H9 (cell line): ENCODE results near the gene IFT172. TPM values are rescaled to one million over a fixed set of nuclear protein-coding genes. Genes with fewer than 3 reads are reported as not detected.
A peak's percentile ranks its signal among the peaks of the same experiment; 100 is the strongest.

Experiments
- DNase-seq: peaks from one replicate; pipeline ENCODE4 v3.0.0-alpha.2; 2017
- H2AFZ ChIP-seq: one replicate; pipeline ENCODE4 v1.6.1; 2013; ENCODE audit warnings: mild to moderate bottlenecking, low read length, control low read depth, moderate library complexity
- H2AK5ac ChIP-seq: 2 replicates; pipeline ENCODE4 v1.6.1; 2013; ENCODE audit warnings: low read length, control low read depth, mixed read lengths; ENCODE audit not compliant: insufficient read length
- H2BK120ac ChIP-seq: one replicate; pipeline ENCODE4 v1.6.1; 2013; ENCODE audit warnings: low read depth, mild to moderate bottlenecking, low read length, control low read depth, inconsistent platforms; ENCODE audit not compliant: poor library complexity, severe bottlenecking
- H2BK12ac ChIP-seq: 2 replicates; pipeline ENCODE4 v1.6.1; 2013; ENCODE audit warnings: low read length, control low read depth, mixed read lengths, low read depth; ENCODE audit not compliant: insufficient read length
- H2BK15ac ChIP-seq: 2 replicates; pipeline ENCODE4 v1.6.1; 2013; ENCODE audit warnings: low read depth, low read length, control low read depth
- H2BK20ac ChIP-seq: one replicate; pipeline ENCODE4 v1.6.1; 2013; ENCODE audit warnings: low read depth, mild to moderate bottlenecking, low read length, control low read depth, inconsistent platforms; ENCODE audit not compliant: poor library complexity, severe bottlenecking
- H2BK5ac ChIP-seq: 2 replicates; pipeline ENCODE4 v1.6.1; 2013; ENCODE audit warnings: low read length, control low read depth, mixed read lengths; ENCODE audit not compliant: insufficient read length
- H3K14ac ChIP-seq: 2 replicates; pipeline ENCODE4 v1.6.1; 2013; ENCODE audit warnings: low read length, control low read depth; ENCODE audit not compliant: insufficient read depth
- H3K18ac ChIP-seq: 2 replicates; pipeline ENCODE4 v1.6.1; 2013; ENCODE audit warnings: low read depth, mild to moderate bottlenecking, mixed read lengths, low read length, control low read depth; ENCODE audit not compliant: insufficient read length
- H3K23ac ChIP-seq: 2 replicates; pipeline ENCODE4 v1.6.1; 2013; ENCODE audit warnings: low read length, control low read depth, mixed read lengths, low read depth; ENCODE audit not compliant: insufficient read length
- H3K23me2 ChIP-seq: 2 replicates; pipeline ENCODE4 v1.6.1; 2013; ENCODE audit warnings: low read depth, mild to moderate bottlenecking, mixed read lengths, low read length, control low read depth; ENCODE audit not compliant: insufficient read length, poor library complexity, severe bottlenecking
- H3K27ac ChIP-seq: 2 replicates; pipeline ENCODE4 v1.5.1; 2013; ENCODE audit warnings: low read length, control low read depth, mixed read lengths, low read depth; ENCODE audit not compliant: insufficient read length
- H3K27me3 ChIP-seq: 2 replicates; pipeline ENCODE4 v1.6.1; 2013; ENCODE audit warnings: low read length, control low read depth, inconsistent platforms; ENCODE audit not compliant: insufficient read depth
- H3K4ac ChIP-seq: 2 replicates; pipeline ENCODE4 v1.6.1; 2013; ENCODE audit warnings: low read depth, mild to moderate bottlenecking, control low read depth, inconsistent platforms, low read length, moderate library complexity
- H3K4me1 ChIP-seq: 2 replicates; pipeline ENCODE4 v1.6.1; 2013; ENCODE audit warnings: low read length, control low read depth, inconsistent platforms; ENCODE audit not compliant: insufficient read depth
- H3K4me2 ChIP-seq: 2 replicates; pipeline ENCODE4 v1.6.1; 2013; ENCODE audit warnings: low read length, control low read depth, mixed read lengths; ENCODE audit not compliant: insufficient read length, insufficient read depth
- H3K56ac ChIP-seq: 2 replicates; pipeline ENCODE4 v1.6.1; 2013; ENCODE audit warnings: low read depth, mild to moderate bottlenecking, mixed read lengths, low read length, control low read depth; ENCODE audit not compliant: insufficient read length
- H3K79me1 ChIP-seq: 2 replicates; pipeline ENCODE4 v1.6.1; 2013; ENCODE audit warnings: low read depth, mild to moderate bottlenecking, moderate library complexity, low read length, control low read depth, inconsistent platforms; ENCODE audit not compliant: insufficient read depth, poor library complexity, severe bottlenecking
- H3K79me2 ChIP-seq: 2 replicates; pipeline ENCODE4 v1.6.1; 2013; ENCODE audit warnings: low read length, control low read depth, inconsistent platforms; ENCODE audit not compliant: insufficient read depth
- H3K9ac ChIP-seq: 2 replicates; pipeline ENCODE4 v1.6.1; 2013; ENCODE audit warnings: low read length, control low read depth, mixed read lengths; ENCODE audit not compliant: insufficient read length; ENCODE audit errors: extremely low read depth
- H3K9me3 ChIP-seq: one replicate; pipeline ENCODE4 v1.6.1; 2013; ENCODE audit warnings: low read depth, low read length, inconsistent platforms; ENCODE audit not compliant: control insufficient read depth
- H3T11ph ChIP-seq: one replicate; pipeline ENCODE4 v1.6.1; 2013; ENCODE audit warnings: mild to moderate bottlenecking, low read length, control low read depth, inconsistent platforms
- H4K20me1 ChIP-seq: one replicate; pipeline ENCODE4 v1.6.1; 2013; ENCODE audit not compliant: control insufficient read depth, insufficient read length, insufficient read depth
- H4K5ac ChIP-seq: 2 replicates; pipeline ENCODE4 v1.6.1; 2013; ENCODE audit warnings: low read depth, mild to moderate bottlenecking, mixed read lengths, low read length, control low read depth; ENCODE audit not compliant: insufficient read length
- H4K8ac ChIP-seq: replicated peaks from 2 replicates; pipeline ENCODE4 v1.6.1; 2013; ENCODE audit warnings: low read length, control low read depth, mixed read lengths, low read depth; ENCODE audit not compliant: insufficient read length
- H4K91ac ChIP-seq: 2 replicates; pipeline ENCODE4 v1.6.1; 2013; ENCODE audit warnings: low read depth, mild to moderate bottlenecking, moderate library complexity, mixed read lengths, low read length, control low read depth; ENCODE audit not compliant: insufficient read length
- H3K27ac Mint-ChIP-seq, 3 experiments: 2 replicates in 2 of 3; 3 replicates in 1 of 3; pipeline ENCODE4 v1.8.0; 2020 to 2021; ENCODE audit warnings: mixed read lengths in 3 of 3, mild to moderate bottlenecking in 1 of 3, moderate library complexity in 1 of 3
- H3K27me3 Mint-ChIP-seq: 2 replicates; pipeline ENCODE4 v1.8.0; 2021; ENCODE audit warnings: low read depth, mild to moderate bottlenecking, moderate library complexity, mixed read lengths
- H3K36me3 Mint-ChIP-seq, 3 experiments: 2 replicates in 2 of 3; 3 replicates in 1 of 3; pipeline ENCODE4 v1.8.0; 2020 to 2021; ENCODE audit warnings: low read depth in 3 of 3, mixed read lengths in 3 of 3; ENCODE audit not compliant: insufficient read depth in 1 of 3
- H3K4me1 Mint-ChIP-seq, 2 experiments: 2 replicates each; pipeline ENCODE4 v1.8.0; 2020; ENCODE audit warnings: mixed read lengths in 2 of 2
- H3K4me3 Mint-ChIP-seq, 2 experiments: 2 replicates in 1 of 2; 3 replicates in 1 of 2; pipeline ENCODE4 v1.8.0; 2020 to 2021; ENCODE audit warnings: mild to moderate bottlenecking in 2 of 2, mixed read lengths in 2 of 2, moderate library complexity in 1 of 2
- H3K9me3 Mint-ChIP-seq, 2 experiments: 2 replicates in 1 of 2; 3 replicates in 1 of 2; pipeline ENCODE4 v1.8.0; 2020; ENCODE audit warnings: mild to moderate bottlenecking in 2 of 2, mixed read lengths in 2 of 2, moderate library complexity in 1 of 2
- CTCF ChIP-seq: fragments of 200-600 bp; sonication (generic); conservative IDR thresholded peaks from 3 replicates; pipeline ENCODE4 v1.8.0; 2021; ENCODE audit warnings: antibody characterized with exemption, mild to moderate bottlenecking
- WGBS: extraction: QIAGEN DNeasy Blood & Tissue Kit; methylation state at CpG from one replicate; pipeline ENCODE4 v1.1.7; 2013; ENCODE audit warnings: missing lambda C conversion rate, low lambda C conversion rate, mixed read lengths; ENCODE audit not compliant: insufficient read length; ENCODE audit errors: extremely low coverage; 5-methylcytosine and 5-hydroxymethylcytosine counted together
- total RNA-seq: library from RNA; stranded (reverse); gene quantifications from 2 replicates; pipeline ENCODE4 v1.2.1, GENCODE V29; 2021

The IFT172 gene
- total RNA-seq, 1 experiment from 2014 or later = 15.5 TPM

GRCh38 chr2:27494284-27494943 is 4.9 kb upstream of the IFT172 start:
- Histone ChIP-seq H3K56ac (no peak overlapping the region), H3K4ac (no peak overlapping the region), H2BK15ac (no peak overlapping the region), H3K23ac (no peak overlapping the region), H3K4me1 (no peaks in the 10 kb centered on the region; the same call in 1 of the 2 replicates), H3K18ac (no peak overlapping the region), H3T11ph (no peak overlapping the region), H3K79me1 (no peaks in the 10 kb centered on the region), H3K23me2 (peaks cover 8% of the 10 kb centered on the region), H2BK20ac (no peak overlapping the region), H4K91ac (no peak overlapping the region), H3K27me3 (no peaks in the 10 kb centered on the region; the same call in 1 of the 2 replicates), H4K20me1 (no peaks in the 10 kb centered on the region), H2AK5ac (no peak overlapping the region), H3K9me3 (no peaks in the 10 kb centered on the region), H2AFZ (no peak overlapping the region), H3K79me2 (no peaks in the 10 kb centered on the region), H2BK5ac (no peak overlapping the region), H2BK120ac (no peak overlapping the region), H4K8ac (no peak overlapping the region), H4K5ac (no peak overlapping the region), H3K27ac (no peak overlapping the region), H3K4me2 (peak overlapping the region; percentile 54), H3K9ac (no peak overlapping the region), H3K14ac (no peak overlapping the region), H2BK12ac (no peak overlapping the region)
- peak; percentile 43 for DNase-seq
- no peak for TF ChIP-seq CTCF
- Mint-ChIP-seq H3K4me1 (peaks cover 26 to 28% of the 10 kb centered on the region in 2 experiments), H3K27ac (no peak overlapping the region), H3K27me3 (peaks cover 50% of the 10 kb centered on the region), H3K4me3 (peak overlapping the region; percentile 74 to 83), H3K36me3 (peaks cover 2 to 16% (median 10%) of the 10 kb centered on the region in 3 experiments), H3K9me3 (no peaks in the 10 kb centered on the region)
- no CpG with 5 or more reads among the region's 35 CpGs for WGBS
